GM18861 (cell line): Measurements from ENCODE around the gene ITM2C.

Source experiments
- ATAC-seq: cut with Tn5 transposase; IDR thresholded peaks from one replicate; pipeline ENCODE4 v1.9.1; 2021; ENCODE audit not compliant: unreplicated experiment

Gene ITM2C

DNA sequence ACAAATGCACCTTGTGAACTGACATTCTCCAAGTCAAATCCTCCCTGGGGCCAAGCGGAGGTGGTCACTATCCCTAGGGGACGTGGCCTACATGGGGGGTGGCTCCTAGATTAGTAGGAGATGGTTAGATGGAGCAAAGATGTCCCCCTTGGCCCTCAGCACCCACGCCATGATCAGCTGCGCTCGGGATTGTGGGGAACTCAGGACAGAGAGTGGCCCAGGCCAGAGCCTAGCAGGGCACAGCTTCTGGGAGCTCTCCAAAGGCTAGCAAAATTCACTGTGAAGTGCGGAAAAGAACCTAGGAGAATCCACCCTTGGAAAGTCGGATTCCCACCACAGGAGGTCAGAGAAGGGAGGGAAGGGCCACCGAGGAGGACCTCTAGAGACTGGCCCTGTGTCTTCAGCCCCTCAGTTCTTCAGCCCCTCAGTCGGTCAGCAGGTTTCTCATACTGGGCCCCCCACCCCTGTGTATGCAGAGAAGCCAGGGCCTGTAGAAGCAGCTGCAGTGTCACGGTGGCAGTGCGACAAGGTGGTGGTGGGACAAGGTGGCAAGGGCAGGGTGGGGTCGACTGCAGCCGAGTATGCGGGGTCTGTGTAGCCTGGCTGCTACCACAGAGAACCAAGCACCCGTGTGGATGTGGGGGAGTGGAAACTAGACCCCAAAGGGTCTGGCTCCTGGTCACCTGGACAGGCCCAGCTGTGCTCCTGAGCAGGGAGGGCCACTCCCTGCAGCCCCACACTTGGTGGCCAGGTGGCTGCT is 41.9 kb downstream of the ITM2C start:
- ATAC-seq = no peak

DNA sequence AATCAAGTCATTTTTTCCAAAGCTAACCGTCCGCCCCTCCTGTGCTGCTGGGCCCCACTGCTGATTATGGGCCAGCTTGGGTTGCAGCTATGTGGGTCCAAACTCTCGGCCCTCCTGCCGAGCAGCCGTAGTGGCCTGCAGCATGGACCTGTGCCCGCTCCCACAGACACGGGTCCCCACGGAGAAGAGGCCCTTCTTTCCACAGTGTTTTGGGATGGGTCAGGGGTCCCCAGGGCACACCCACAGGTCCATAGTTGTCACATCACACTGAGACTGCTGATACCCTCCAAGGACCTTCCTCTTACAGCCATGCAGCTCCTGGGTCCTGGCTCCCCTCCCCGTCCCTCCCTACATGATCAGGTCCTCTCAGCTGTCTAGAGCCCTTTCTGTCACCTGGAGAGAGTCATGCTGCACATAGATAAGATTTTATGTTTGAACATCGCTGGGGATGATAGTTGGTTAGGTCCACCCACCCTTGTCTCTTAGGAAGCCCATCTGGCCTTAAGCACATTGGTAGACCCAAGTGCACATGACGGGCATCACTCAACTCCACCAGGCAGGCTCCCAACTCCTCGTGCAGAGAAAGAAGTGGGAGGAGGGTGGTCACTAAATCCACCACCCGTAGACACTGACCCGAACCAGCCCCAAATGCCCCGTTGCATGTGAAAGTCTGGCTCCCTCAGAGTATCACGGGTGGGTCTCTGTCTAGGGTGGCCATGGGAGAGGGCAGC is 42.8 kb downstream of the ITM2C start:
- no peak for ATAC-seq

DNA sequence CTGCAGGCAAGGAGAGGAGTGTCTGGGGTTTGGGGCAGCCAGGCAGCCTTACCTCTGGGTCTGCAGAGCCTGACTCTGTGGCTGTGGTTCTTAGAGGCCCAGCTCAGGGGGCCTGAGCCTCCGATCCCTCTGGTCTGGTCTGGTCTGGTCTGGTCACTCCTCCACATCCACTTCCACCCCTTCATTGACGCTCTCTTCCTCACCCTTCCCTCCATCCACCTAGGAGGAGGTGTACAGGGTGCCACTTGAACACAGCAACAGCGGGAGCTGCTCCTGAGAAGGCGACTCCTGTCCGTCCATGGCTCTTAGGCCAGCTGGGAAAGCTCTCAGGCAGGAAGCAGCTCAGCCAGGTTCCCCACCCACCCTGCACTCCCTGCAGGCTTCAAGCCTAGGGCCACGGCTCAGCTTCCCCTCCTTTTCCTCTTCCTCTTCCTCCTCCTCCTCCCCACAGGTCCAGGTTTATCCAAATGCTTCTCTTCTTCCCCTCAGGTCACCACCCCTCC is 43.4 kb downstream of the ITM2C start:
- ATAC-seq = no peak

DNA sequence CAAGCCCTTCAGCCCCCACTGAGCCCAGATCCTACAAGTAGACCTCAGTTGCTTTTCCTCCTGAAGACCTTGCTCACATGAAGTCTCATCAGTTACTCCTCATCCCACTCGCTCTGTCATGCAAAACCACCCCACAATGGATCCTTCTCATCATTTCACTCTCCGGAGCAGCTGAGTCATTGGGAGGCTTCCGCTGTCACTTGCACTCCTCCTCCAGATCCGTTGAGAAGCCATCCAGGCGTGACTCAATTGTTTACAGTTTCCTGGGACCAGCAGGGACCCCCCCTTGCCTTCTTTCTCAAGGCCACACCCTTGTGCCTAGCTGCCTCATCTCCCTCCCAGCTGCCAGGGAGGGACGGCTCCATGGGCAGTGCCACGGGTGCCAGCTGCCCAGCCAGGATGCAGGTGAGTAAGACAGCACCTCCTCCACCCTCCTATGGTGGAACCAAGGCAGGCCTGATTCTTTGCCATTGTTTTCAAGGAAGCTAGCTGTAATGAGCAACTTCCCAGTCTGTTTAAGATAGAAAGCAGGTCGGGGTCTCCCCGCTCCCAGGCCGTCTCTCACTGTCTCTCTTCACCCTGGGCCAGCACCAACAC is 44.0 kb downstream of the ITM2C start:
- ATAC-seq = no peak

DNA sequence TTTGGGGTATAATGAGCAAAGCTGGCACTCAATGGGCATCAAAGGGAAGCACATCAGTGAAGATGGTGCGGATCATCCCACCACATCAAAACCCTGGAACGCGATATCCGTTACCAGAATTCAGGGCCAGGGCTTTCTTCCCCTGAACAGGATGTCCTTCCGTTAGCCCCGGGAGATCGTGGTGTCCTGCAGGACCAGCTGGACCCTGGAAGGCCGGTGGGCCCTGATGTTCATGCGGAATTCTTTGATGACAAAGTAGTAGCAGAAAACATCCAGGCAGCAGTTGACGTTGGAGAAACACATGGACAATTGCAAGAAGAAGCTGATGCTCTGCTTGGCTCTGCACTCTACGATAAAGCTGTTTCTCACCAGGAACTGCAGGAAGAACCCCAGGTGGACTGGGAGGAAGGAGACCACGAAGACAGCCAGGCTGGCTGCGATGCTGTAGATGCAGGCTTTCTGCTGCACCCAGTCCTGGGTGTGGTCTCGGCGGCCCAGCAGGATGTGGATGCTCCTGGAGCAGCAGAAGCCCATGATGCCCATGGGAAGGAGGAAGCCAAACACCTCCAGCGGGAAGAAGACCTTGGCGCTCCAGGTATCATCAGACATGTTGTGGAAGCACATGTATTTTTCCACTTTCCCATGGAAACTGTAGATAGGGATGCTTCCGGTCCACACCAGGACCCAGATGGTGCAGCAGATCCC is 45.3 kb downstream of the ITM2C start:
- no peak for ATAC-seq

DNA sequence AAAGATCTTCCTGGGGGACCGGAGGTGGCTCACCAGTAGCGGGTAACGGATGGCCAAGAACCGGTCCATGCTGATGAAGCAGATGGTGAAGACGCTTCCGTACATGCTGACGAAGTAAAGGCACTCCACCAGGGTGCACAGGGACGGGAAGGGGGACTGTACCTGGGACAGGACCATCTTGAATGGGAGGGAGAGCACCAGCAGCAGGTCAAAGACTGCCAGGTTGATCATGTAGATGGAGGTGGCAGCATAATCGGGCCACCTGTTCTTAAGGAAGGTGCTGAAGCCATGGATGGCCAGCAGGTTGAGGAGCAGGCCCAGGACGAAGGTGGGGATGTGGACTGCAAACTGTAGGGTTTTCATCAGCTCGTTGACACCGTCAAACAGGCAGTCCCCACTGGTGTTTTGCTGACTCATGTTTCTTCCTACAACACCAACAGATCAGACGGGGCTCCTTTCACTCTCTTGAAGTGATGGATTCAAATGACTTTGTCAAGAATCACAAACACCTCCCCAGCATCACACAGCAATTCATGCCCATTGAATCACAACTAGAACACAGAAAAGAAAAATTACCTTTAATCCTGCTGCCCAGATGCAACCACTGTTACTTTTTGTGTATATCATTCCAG is 45.9 kb downstream of the ITM2C start:
- no peak for ATAC-seq

DNA sequence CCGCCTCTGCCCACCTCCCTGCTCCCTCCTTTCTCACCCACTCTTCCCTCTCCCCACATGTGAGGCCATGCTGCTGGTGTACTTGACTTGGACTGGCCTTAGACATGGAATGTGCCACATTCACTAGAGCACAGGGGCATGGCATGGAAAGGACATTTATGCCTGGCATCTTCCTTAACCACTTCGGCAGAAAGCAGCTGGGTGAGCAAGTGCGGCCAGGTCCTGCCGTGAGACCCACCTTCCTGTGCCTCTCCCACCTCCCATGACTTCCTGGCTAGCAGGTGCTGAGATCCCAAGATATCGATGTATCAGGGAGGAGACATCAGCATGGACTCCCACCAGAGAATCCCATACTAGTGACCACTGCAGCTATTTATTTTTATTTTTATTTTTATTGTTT is 47.3 kb downstream of the ITM2C start:
- no peak for ATAC-seq

DNA sequence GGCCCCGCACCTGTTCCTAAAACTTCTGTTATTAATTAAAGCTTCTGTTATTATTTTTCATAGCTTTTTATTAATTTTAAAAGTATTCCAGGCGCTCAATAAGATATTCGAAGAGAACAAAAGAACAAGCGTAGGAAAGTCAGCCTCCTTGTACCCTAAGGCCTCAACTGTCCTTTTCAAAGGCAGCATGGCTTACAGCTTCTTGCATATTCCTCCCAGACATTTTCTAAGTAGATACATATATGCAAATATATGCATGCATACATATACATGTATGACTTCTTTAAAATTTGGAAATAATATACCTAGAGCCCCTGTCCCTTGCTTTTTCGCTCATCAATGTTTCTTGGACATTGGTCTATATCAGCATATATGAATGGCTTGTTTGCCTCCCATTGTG is 48.0 kb downstream of the ITM2C start:
- no peak for ATAC-seq

DNA sequence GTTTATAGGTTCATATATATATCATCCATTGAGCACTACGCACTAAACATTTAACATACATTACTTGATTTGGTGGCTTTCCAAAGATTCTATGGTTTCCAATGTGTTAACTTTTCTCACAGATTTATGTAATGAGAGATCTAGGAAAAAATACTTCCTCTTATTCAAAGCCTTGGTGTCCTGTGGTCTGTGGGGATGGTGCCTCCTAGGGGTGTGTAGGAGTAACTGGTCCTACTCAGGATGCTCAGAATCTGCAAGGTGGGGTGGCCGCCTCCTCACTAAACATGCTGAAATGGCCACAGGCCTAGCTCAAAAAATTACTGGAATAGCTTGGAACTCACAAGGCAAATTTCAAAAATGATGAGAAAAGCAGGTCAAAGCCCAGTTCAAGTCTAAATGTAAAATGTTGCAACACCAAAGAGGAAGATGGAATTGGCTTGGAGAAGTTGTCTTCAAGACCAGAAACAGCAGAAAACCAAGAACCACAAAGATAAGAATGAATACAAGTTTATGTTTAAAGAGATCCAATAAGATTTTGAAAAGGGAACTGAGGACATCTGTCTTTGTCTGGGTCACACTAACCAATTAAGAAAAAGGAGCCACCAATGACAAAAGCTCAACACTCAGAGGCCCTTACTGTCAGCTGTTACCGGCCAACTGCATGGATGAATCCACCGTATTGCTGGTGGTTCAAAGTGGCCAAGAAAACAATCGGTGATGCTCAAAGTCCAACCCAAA is 48.8 kb downstream of the ITM2C start:
- ATAC-seq = no peak

DNA sequence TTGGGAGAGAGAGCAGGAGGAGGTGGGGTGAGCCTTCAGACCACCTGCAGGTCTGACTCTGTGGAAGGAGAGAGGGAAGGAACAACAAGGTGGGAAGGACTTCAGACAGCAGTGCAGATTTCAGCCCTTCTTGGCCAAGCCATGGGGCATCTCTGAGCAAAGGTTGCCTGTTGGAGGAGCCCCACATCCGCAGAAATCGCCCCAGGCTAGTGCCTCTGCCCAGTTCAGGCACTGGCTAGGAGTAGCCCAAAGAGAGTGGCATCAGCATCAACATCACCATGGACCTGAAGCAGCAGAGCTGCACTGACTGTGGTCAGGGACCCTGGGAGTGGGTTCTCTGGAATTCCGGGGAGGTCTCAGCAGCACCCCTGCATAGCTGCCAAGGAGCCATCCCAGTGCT is 50.1 kb downstream of the ITM2C start:
- ATAC-seq = no peak

DNA sequence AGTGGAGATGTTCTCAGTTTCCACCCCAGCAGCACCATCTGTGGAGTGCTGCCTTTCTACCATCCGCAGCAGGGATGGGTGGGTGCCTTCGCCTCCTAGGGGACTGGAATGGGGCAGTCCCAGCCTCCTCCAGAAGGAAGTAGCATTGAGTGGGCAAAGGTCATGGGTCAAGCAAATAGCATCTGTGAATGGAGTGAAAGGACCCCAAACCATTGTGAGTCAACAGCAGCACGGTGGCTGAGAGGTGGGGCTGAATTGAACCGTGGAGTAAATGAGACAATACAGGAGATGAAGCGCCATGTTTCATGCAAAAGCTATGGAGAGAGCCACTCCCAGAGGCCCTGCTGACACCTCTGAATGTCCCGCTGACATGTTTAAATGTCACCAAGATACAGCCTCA is 50.6 kb downstream of the ITM2C start:
- no peak for ATAC-seq

DNA sequence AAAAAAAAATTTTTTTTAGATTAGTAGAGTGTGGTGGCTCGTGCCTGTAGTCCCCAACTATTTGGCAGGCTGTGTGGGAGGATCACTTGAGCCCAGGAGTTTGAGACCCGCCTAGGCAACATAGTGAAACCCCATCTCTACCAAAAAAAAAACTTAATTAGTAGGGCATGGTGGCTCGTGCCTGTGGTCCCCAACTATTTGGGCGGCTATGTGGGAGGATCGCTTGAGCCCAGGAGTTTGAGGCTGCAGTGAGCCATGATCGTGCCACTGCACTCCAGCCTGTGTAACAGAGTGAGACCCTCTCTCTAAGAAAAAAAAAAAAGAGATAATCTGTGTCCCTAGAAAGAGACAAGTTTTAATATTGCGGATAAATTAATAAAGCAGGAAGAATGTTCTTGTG is 51.5 kb downstream of the ITM2C start:
- ATAC-seq = no peak

DNA sequence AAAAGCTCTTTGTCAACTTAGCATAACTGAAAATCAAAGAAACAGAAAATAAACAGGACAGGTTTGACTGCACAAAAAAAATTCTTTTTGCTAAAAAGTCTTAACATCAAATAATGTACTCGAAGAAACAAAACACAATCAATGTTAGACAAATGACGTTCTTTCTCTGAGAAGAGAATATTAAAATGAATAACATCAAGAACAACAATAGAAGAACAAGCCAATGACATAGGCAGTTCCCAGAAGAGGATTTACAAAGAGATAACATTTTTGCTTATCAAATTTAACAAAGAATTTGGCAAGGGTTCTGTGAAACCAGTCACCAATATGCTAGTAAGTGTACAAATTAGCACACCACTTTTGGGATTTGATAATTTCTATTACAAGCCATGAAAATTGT is 54.5 kb downstream of the ITM2C start:
- ATAC-seq = no peak

DNA sequence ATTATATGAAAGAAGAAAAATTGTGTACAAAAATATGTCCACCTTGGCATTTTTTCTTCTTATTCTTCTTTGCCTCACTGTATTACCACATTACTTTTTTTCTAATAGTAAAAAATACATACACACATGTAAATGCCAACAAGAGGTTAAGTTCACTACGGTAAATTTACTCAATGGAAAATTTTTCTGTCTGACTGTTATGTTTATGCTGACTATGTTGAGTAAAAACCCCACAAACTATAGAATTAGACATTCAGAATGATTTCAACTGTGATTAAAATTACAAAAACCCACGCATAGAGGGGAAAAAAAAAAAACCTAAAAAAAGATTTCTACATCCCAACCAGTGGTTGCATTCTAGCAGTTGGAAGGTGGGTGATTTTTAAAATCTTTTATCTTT is 54.9 kb downstream of the ITM2C start:
- no peak for ATAC-seq

DNA sequence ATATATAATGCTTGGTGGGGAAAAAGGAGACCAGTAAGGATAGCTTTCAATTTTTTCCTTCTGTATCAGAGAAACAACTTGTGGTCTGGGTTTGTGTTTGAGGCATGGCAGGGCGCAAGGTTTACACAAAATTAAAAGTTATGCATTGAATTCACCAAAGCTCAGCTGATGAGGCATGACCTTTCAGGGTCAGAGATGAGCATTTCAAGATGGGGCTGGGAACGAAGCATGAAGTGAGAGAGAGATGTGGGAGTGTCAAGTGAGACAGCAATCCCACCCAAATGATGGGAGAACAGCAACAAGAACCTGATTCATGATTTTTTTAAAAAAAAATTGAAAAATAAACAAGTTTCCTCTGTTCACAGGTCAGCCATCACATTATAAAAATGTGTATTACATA is 55.4 kb downstream of the ITM2C start:
- ATAC-seq = no peak

DNA sequence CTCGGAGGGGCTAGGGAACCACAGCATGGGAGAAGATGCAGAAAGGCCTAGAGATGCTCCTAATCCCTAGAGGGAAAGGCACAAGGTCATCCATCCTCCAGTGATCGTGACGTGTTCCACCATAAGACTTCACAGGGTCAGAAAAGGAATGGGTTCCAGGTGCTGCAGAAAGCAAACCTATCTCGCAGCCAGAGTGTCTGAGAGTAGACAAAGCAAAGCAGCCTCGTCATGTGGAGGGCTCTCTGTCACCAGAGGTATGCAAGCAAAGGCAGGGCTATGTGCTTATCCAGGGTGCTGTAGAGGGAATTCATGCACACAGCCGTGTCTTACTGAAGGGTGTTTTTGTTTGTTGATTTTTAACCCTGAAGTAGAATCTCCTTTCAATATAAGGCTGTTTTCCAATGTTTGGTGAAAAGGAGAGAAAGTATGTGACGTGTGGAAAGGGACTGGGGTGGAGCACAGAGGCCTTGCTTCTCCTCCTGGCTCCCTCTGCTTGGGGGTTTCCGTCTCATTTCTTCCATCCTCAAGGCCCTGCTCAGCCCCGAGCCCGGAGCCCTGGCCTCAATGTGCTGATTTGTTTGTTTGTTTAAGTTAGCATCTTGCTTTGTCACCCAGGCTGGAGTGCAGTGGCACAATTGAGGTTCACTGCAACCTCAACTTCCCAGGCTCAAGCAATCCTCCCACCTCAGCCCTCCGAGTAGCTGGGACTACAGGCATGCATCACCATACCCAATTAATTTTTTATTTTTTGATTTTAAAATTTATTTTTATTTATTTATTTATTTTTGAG is 57.3 kb downstream of the ITM2C start:
- ATAC-seq = no peak

DNA sequence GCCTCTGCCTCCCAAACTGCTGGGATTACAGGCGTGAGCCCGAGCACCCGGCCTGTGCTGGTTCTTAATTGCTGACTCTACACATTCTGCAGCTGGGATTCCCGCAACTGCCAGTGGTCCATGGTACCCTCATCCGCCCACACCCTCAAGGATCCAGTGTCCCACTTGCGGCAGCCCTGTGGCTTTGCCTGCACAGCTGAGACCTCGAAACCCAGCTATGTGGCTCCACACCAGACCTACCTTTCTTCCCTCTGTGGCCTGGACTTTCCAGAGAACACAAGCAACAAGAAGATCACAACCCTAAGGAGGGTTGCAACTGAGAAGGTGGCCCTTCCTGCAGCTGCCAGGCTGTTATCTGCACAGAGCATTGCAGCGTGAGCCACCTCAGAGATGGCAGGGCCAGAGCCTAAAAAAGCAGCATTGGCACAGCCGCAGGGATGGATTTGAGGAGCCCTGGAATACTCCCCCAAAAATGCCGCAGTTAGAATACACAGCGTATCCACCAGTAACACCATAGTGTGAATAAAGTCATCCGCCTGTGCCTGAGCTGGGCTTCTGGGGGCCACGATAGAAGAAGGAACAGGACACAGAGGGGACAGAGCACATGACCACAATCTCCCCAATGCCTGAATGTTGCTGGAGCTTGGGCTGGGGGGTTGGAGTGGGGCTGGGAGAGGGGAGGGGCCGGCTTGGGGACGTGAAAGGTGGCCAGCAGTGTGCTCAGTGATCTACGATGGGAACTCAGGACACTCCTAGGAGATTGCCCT is 58.4 kb downstream of the ITM2C start:
- no peak for ATAC-seq

DNA sequence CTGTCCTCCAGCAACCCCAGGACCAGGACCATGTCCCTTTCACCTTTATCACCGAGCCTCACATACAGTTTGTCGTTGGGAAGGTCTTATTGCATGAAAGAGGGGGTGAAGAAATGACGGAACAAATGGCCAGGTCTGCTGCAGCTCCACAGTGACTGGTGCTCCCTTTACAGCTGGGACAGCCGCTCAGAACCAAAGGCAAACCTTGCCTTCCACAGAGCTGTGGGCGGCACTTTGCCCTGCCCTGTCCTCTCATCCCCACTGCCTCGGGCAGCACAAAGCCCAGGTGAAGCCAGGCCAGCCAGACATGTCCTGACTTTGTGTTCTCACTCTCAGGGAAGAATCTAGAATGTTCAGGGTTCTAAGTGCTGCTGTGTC is 59.3 kb downstream of the ITM2C start:
- no peak for ATAC-seq
